ENCODE results near the gene C1D. TPM values are rescaled to one million over a fixed set of nuclear protein-coding genes. Genes with fewer than 3 reads are reported as not detected.

The C1D gene
- total RNA-seq, 1 donor from 2014 or later = 20.9 TPM

GRCh38 chr2:68032702-68033101 is 30.1 kb downstream of the C1D start:
- H3K36me3 Mint-ChIP-seq (ENCODE audit: low read depth, unreplicated experiment) = no peaks in the 10 kb centered on the region
- H3K27ac Mint-ChIP-seq (ENCODE audit: unreplicated experiment) = no peak overlapping the region
- H3K4me1 Mint-ChIP-seq (ENCODE audit: unreplicated experiment) = no peaks in the 10 kb centered on the region
- H3K27me3 Mint-ChIP-seq (ENCODE audit: unreplicated experiment) = no peaks in the 10 kb centered on the region
- no peaks in the 10 kb centered on the region for H3K9me3 Mint-ChIP-seq (ENCODE audit: unreplicated experiment)
- no peak for DNase-seq (ENCODE audit: low spot score)
- H3K4me3 Mint-ChIP-seq (ENCODE audit: unreplicated experiment) = no peak overlapping the region
- no peak for TF ChIP-seq CTCF (IDR thresholded peaks at IDR 0.05; ENCODE audit: unreplicated experiment)

- TF ChIP-seq CTCF (IDR thresholded peaks at IDR 0.05; ENCODE audit: unreplicated experiment) = peak; percentile 64
- Mint-ChIP-seq H3K9me3 (ENCODE audit: unreplicated experiment) (no peaks in the 10 kb centered on the region), H3K4me1 (ENCODE audit: unreplicated experiment) (no peaks in the 10 kb centered on the region), H3K27me3 (ENCODE audit: unreplicated experiment) (no peaks in the 10 kb centered on the region), H3K4me3 (ENCODE audit: unreplicated experiment) (no peak overlapping the region), H3K36me3 (ENCODE audit: low read depth, unreplicated experiment) (no peaks in the 10 kb centered on the region), H3K27ac (ENCODE audit: unreplicated experiment) (no peak overlapping the region)
- no peak for DNase-seq (ENCODE audit: low spot score)
Observed at GRCh38 chr2:68031542-68032160, 31.2 kb downstream of the C1D start.

GRCh38 chr2:68031043-68031442 is 31.8 kb downstream of the C1D start:
- Mint-ChIP-seq H3K9me3 (ENCODE audit: unreplicated experiment) (no peaks in the 10 kb centered on the region), H3K27ac (ENCODE audit: unreplicated experiment) (no peak overlapping the region), H3K4me3 (ENCODE audit: unreplicated experiment) (no peak overlapping the region), H3K27me3 (ENCODE audit: unreplicated experiment) (no peaks in the 10 kb centered on the region), H3K36me3 (ENCODE audit: low read depth, unreplicated experiment) (no peaks in the 10 kb centered on the region), H3K4me1 (ENCODE audit: unreplicated experiment) (no peaks in the 10 kb centered on the region)
- DNase-seq (ENCODE audit: low spot score) = no peak
- no peak for TF ChIP-seq CTCF (IDR thresholded peaks at IDR 0.05; ENCODE audit: unreplicated experiment)

GRCh38 chr2:68030529-68030928 is 32.3 kb downstream of the C1D start:
- Mint-ChIP-seq H3K27ac (ENCODE audit: unreplicated experiment) (no peak overlapping the region), H3K4me3 (ENCODE audit: unreplicated experiment) (no peak overlapping the region), H3K4me1 (ENCODE audit: unreplicated experiment) (no peaks in the 10 kb centered on the region), H3K9me3 (ENCODE audit: unreplicated experiment) (no peaks in the 10 kb centered on the region), H3K36me3 (ENCODE audit: low read depth, unreplicated experiment) (no peaks in the 10 kb centered on the region), H3K27me3 (ENCODE audit: unreplicated experiment) (no peaks in the 10 kb centered on the region)
- no peak for TF ChIP-seq CTCF (IDR thresholded peaks at IDR 0.05; ENCODE audit: unreplicated experiment)
- no peak for DNase-seq (ENCODE audit: low spot score)

- no peaks in the 10 kb centered on the region for H3K4me1 Mint-ChIP-seq (ENCODE audit: unreplicated experiment)
- no peaks in the 10 kb centered on the region for H3K27me3 Mint-ChIP-seq (ENCODE audit: unreplicated experiment)
- no peaks in the 10 kb centered on the region for H3K9me3 Mint-ChIP-seq (ENCODE audit: unreplicated experiment)
- no peak overlapping the region for H3K4me3 Mint-ChIP-seq (ENCODE audit: unreplicated experiment)
- H3K27ac Mint-ChIP-seq (ENCODE audit: unreplicated experiment) = no peak overlapping the region
- no peak for DNase-seq (ENCODE audit: low spot score)
- H3K36me3 Mint-ChIP-seq (ENCODE audit: low read depth, unreplicated experiment) = no peaks in the 10 kb centered on the region
- TF ChIP-seq CTCF (IDR thresholded peaks at IDR 0.05; ENCODE audit: unreplicated experiment) = no peak
Observed at GRCh38 chr2:68027959-68028358, 34.8 kb downstream of the C1D start.

All from endothelial cell (in vitro differentiated cells).